Ovary (tissue), 9 donors: ENCODE data around the gene RGS6. TPM values are rescaled to one million over a fixed set of nuclear protein-coding genes. Genes with fewer than 3 reads are reported as not detected.

ENCODE experiments used
- DNase-seq, 5 donors: peaks; one replicate each; pipeline ENCODE4 v3.0.0-alpha.2; 2019 to 2020
- H3K27ac ChIP-seq, 2 donors: fragments of 200-600 bp; one replicate each; pipeline versions ENCODE4 v1.5.1 to v1.8.0; 2019 to 2022
- H3K27me3 ChIP-seq: fragments of 200-600 bp; one replicate; pipeline ENCODE4 v1.8.0; 2022
- H3K36me3 ChIP-seq: fragments of 200-600 bp; sonication (generic); one replicate; pipeline ENCODE4 v1.5.1; 2019
- H3K4me1 ChIP-seq: one replicate; pipeline ENCODE4 v1.8.1; 2013; ENCODE audit warnings: mild to moderate bottlenecking, moderate library complexity; ENCODE audit not compliant: insufficient read depth
- H3K4me3 ChIP-seq: fragments of 200-600 bp; sonication (generic); one replicate; pipeline ENCODE4 v1.5.1; 2017
- H3K9me3 ChIP-seq, 2 donors: fragments of 200-600 bp in 1 of 2; sonication (generic) in 1 of 2; one replicate each; pipeline versions ENCODE4 v1.5.1 to v1.8.1; 2013 to 2019; ENCODE audit warnings: mild to moderate bottlenecking in 1 of 2, moderate library complexity in 1 of 2
- EP300 ChIP-seq: sonication (generic); formaldehyde crosslinking; IDR thresholded peaks from one replicate; pipeline ENCODE4 v1.6.1; 2017; ENCODE audit warnings: antibody characterized with exemption
- POLR2A ChIP-seq: fragments of 450-650 bp; IDR thresholded peaks from one replicate; pipeline ENCODE4 v1.6.1; 2017; ENCODE audit warnings: antibody characterized with exemption, mild to moderate bottlenecking, moderate library complexity
- WGBS, 3 donors: extraction: QIAGEN DNeasy Blood & Tissue Kit in 1 of 3; methylation state at CpG; one replicate each; pipeline versions ENCODE4 v1.1.5 to v1.1.7; 2013 to 2017; 5-methylcytosine and 5-hydroxymethylcytosine counted together
- intact Hi-C, 4 donors: fragments of 100-400 bp; cut with DNase I; formaldehyde crosslinking; loops; one replicate each; pipeline versions ENCODE4 v1.11.0 to v1.15.1; 2022 to 2023
- polyA plus RNA-seq, 2 donors: library from polyadenylated mRNA; stranded (reverse); fragments of 200-250 nt in 1 of 2; fragments of 350-450 nt in 1 of 2; fragmentation: Illumina TruSeq in 1 of 2; extraction: RNeasy Lipid Tissue Mini Kit (QIAGEN cat#74804) in 1 of 2; gene quantifications; one replicate each; pipeline ENCODE4 v1.2.3, GENCODE V29; 2013 to 2014
- total RNA-seq, 7 donors: library from RNA; depleted of rRNA in 2 of 7; stranded (reverse); fragments of >200 nt in 2 of 7; fragmentation: NEBNext Ultra II Directional in 3 of 7; extraction: Animal tissue kit (Norgen Biotek cat#: 25700) in 3 of 7; gene quantifications; one replicate each; pipeline versions ENCODE4 v1.1.0 to v1.2.4, GENCODE V29; 2016 to 2023
- TF ChIP-seq, protein P1 (sequence below), 3 donors: fragments of 450-650 bp in 2 of 3; fragments of 200-600 bp in 1 of 3; IDR thresholded peaks; one replicate each; pipeline versions ENCODE4 v1.5.1 to v1.8.0; 2016 to 2022; ENCODE audit warnings: antibody characterized with exemption in 3 of 3, mild to moderate bottlenecking in 1 of 3
- donor health status: DM: no; HTN: no; CAD: no; lungs with moderate emphysema.
- donor health status: DM: no; HTN: no; CAD: no.
- donor health status: Bipolar disorder and iron deficiency.
- donor health status: DM: yes; HTN: yes; CAD: no.
- donor health status: DM: no; HTN: no; CAD: no.
- donor health status: DM: yes; HTN: yes; CAD: no.

Gene RGS6
- total and polyA plus RNA-seq, 9 donors = 0.53 to 6.9 (median 1.1) TPM

DNA sequence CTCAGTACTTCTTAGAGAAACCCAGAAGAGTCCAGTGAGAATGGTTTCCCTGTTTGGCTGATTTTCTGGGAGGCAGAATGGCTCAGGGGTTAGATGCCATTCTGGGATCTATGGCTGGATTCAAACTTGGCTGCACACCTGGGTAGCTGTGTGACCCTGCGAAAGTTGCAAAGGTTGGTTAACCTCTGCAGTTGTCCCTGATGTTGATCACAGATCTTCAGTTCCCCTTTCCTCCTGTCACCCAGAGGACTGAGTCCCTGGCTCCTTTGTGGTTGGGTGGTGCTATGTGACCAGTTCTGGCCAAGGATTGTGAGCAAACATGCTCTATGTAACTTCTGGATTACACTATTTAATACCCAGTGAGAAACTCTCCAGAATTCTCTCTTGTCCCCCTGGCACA, 418.0 kb downstream of the RGS6 start:
- TF ChIP-seq POLR2A (no peak), EP300 (no peak)
- TF ChIP-seq, protein P1, sequence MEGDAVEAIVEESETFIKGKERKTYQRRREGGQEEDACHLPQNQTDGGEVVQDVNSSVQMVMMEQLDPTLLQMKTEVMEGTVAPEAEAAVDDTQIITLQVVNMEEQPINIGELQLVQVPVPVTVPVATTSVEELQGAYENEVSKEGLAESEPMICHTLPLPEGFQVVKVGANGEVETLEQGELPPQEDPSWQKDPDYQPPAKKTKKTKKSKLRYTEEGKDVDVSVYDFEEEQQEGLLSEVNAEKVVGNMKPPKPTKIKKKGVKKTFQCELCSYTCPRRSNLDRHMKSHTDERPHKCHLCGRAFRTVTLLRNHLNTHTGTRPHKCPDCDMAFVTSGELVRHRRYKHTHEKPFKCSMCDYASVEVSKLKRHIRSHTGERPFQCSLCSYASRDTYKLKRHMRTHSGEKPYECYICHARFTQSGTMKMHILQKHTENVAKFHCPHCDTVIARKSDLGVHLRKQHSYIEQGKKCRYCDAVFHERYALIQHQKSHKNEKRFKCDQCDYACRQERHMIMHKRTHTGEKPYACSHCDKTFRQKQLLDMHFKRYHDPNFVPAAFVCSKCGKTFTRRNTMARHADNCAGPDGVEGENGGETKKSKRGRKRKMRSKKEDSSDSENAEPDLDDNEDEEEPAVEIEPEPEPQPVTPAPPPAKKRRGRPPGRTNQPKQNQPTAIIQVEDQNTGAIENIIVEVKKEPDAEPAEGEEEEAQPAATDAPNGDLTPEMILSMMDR (IDR thresholded peaks at IDR 0.05) = no peak
- intact Hi-C loops = no loop called here
- WGBS, 3 donors = 95 to 100% (median 100%) methylated on average over 1 of the region's 1 CpG

DNA sequence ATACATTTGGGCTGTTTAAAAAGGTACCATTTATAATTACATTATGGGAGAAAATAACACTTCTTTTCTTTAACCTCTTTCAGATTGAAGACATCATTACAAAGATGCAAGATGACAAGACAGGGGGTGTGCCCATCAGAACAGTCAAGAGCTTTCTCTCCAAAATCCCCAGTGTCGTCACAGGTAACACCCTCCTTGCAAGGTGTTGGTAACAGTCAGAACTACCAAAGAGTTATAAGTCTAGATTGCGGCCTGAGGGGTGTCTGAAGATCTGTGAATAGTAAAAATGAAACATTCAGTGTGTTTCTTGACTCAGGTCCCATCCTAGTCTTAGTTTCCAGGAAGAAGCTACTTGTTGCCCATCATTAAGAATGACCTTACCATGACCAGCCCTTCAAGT, 419.8 kb downstream of the RGS6 start:
- no peaks in the 10 kb centered on the region for H3K36me3 ChIP-seq
- 92 to 99% (median 92%) methylated on average over 2 of the region's 2 CpGs for WGBS, 3 donors
- intact Hi-C loops = no loop called here
- H3K27me3 ChIP-seq = no peaks in the 10 kb centered on the region
- no peaks in the 10 kb centered on the region for H3K4me1 ChIP-seq
- H3K9me3 ChIP-seq = no peaks in the 10 kb centered on the region
- TF ChIP-seq EP300 (no peak), POLR2A (no peak)
- TF ChIP-seq, protein P1 (IDR thresholded peaks at IDR 0.05) = no peak
- no peak for DNase-seq
- no peak overlapping the region for H3K27ac ChIP-seq
- H3K4me3 ChIP-seq = no peak overlapping the region

More for the DNA sequence above, 418.0 kb downstream of the RGS6 start:
- no peak for DNase-seq
- Histone ChIP-seq H3K27ac (no peak overlapping the region), H3K4me3 (no peak overlapping the region), H3K4me1 (no peaks in the 10 kb centered on the region), H3K9me3 (no peaks in the 10 kb centered on the region), H3K36me3 (no peaks in the 10 kb centered on the region), H3K27me3 (no peaks in the 10 kb centered on the region)

DNA sequence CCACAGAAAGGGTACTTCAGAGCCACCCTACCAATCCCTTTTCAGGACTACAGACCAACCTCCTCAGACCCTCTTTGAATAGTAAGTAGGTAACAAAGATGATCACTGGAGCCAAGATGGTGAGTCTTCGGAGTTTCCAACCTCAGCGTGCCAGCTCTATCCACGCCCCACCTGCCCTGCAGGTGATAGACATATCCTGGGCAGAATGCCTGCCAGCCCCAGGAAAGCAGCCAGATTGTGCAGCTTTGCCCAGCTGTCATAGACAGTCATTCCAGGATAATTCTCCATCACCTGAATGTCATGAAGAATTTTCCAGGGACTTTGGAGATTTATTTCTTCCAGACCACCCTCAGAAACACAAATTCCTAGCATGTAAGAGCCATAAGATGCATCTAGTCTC, 434.4 kb downstream of the RGS6 start:
- intact Hi-C loops = no loop called here
- Histone ChIP-seq H3K27ac (no peak overlapping the region), H3K27me3 (no peaks in the 10 kb centered on the region), H3K4me3 (no peak overlapping the region), H3K36me3 (no peaks in the 10 kb centered on the region), H3K9me3 (no peaks in the 10 kb centered on the region), H3K4me1 (no peaks in the 10 kb centered on the region)
- WGBS, 3 donors = 75 to 81% (median 76%) methylated on average over 3 of the region's 3 CpGs
- no peak for TF ChIP-seq EP300
- TF ChIP-seq, protein P1 (IDR thresholded peaks at IDR 0.05) = no peak
- TF ChIP-seq POLR2A = no peak
- no peak for DNase-seq

DNA sequence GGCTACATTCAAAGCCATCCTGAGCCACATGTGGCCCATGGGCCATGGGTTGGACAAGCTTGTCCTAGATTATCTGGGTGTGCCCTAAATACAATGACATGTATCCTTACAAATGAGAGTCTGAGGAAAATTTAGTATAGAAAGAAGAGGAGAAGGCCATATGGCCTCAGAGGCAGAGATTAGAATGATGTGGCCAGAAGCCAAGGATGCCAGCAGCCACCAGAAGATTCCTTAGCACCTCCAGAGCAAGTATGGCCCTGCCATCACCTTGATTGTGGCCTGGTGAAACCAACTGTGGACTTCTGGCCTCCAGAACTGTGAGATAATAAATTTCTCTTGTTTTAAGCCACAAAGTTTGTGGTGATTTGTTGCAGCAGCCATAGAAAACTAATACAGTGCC, 436.9 kb downstream of the RGS6 start:
- intact Hi-C loops = no loop called here
- Histone ChIP-seq H3K4me1 (no peaks in the 10 kb centered on the region), H3K9me3 (no peaks in the 10 kb centered on the region), H3K27me3 (no peaks in the 10 kb centered on the region), H3K4me3 (no peak overlapping the region), H3K27ac (no peak overlapping the region), H3K36me3 (no peaks in the 10 kb centered on the region)
- DNase-seq = no peak
- TF ChIP-seq POLR2A (no peak), EP300 (no peak)
- TF ChIP-seq, protein P1 (IDR thresholded peaks at IDR 0.05) = no peak

DNA sequence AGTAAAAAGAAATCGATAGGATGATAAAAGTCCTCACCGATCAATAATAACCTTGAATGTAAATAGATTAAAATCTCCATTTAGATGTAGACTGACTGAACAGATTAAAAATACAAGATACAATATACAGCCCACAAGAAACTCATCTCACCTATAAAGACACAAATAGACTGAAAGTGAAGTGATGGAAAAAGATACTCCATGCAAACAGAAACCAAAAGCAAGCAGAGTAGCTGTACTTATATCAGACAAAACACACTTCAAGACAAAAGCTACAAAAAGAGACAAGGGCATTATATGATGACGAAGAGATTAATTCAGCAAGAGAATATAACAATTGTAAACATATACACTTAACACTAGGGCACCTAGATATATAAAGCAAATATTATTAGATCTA, 444.8 kb downstream of the RGS6 start:
- TF ChIP-seq POLR2A = no peak
- TF ChIP-seq, protein P1 (IDR thresholded peaks at IDR 0.05) = no peak
- no peak for TF ChIP-seq EP300
- DNase-seq = no peak
- H3K9me3 ChIP-seq = no peaks in the 10 kb centered on the region
- intact Hi-C loops = no loop called here
- WGBS, 3 donors = 60 to 64% (median 64%) methylated on average over 3 of the region's 3 CpGs
- H3K4me3 ChIP-seq = no peak overlapping the region
- no peak overlapping the region for H3K27ac ChIP-seq
- H3K4me1 ChIP-seq = no peaks in the 10 kb centered on the region
- no peaks in the 10 kb centered on the region for H3K27me3 ChIP-seq
- no peaks in the 10 kb centered on the region for H3K36me3 ChIP-seq
